CD4-positive, alpha-beta T cell treated with Interleukin-12 subunit alpha and Interleukin-12 subunit beta, for 1 hour (primary cell): ENCODE results near the gene TRPM4.
"Not testable (repeated sequence)": the region's sequence is repeated elsewhere in the genome, so short reads cannot be mapped to it uniquely, and the experiment has no call there.

Experiments
- DNase-seq: peaks from one replicate; pipeline ENCODE4 v3.0.0-alpha.2; 2020

The TRPM4 gene

GRCh38 chr19:49127674-49128544 lies 29.7 kb upstream of the TRPM4 start:
- DNase-seq = peak; percentile 96

GRCh38 chr19:49128545-49129237 lies 28.9 kb upstream of the TRPM4 start:
- no peak for DNase-seq

- DNase-seq = no peak
Observed at GRCh38 chr19:49129238-49129583, 28.4 kb upstream of the TRPM4 start.

- DNase-seq = no peak
Observed at GRCh38 chr19:49130325-49130724, 27.3 kb upstream of the TRPM4 start.

- DNase-seq = peak; percentile 46
Observed at GRCh38 chr19:49132974-49133609, 24.5 kb upstream of the TRPM4 start.

DNA sequence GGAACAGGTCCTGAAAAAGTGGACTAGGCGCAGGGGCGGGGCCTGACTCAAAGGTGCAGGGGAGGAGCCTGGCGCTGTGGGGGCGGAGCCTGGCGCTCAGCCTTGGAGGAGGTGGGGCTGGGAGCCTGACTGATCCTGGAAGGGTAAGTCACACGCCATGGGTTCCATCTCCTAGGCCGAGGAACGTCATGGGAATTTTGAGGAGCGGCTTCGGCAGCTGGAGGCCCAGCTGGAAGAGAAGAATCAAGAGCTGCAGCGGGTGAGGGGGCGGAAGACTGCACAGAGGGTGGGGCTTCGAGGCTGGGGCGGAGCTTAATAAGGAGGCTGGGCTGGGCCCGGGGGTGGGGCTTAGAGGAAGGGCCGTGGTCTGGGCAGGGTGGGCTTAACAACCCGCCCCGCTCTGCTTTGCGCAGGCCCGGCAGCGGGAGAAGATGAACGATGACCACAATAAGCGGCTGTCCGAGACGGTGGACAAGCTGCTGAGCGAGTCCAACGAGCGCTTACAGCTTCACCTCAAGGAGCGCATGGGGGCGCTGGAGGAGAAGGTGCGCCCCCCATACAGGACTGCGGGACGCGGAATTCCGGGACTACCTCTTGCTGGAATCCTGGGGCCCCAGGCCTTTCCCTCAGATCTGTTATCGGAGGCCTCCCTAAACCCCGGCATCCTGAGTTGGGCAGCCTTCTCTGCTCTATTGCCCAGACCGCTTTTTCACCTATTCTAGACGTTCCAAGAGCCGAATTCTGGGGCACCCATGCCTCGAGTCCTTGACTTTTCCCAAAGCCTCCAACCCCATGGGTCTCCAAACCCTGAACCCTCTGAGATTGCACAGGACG lies 23.8 kb upstream of the TRPM4 start:
- DNase-seq = peak; percentile 54

DNA sequence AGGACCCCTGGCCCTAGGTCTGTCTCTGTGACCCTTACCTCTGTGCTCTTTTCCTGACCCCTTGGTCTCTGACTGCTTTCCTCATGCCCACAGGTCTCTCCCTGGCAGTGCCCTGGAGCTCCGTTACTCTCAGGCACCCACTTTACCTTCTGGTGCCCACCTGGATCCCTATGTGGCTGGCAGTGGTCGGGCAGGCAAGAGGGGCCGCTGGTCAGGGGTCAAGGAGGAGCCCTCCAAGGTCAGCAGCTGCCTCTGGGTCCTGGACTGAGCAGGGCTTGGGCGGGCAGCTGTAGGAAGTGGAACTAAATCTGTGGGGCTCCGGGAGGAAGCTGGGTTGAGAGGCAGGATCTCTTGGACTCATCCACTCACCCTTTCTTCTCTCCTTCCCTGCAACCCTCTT lies 21.9 kb upstream of the TRPM4 start:
- DNase-seq = no peak

DNA sequence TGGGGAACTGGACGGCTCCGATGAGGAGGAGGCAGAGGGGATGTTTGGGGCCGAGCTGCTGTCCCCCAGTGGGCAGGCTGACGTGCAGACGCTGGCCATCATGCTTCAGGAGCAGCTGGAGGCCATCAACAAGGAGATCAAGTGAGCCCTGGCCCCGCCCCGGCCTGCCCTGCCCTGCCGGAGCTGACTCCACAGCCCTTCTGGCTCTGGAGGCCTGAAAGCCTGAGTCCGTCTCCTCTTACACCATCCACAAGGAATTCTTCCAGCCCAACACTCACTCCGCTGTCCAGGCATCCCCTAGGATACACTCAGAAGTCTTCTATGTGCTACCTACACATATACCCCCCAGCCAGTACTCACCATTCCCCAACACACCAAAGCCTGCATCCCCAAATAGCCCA lies 20.8 kb upstream of the TRPM4 start:
- no peak for DNase-seq

DNA sequence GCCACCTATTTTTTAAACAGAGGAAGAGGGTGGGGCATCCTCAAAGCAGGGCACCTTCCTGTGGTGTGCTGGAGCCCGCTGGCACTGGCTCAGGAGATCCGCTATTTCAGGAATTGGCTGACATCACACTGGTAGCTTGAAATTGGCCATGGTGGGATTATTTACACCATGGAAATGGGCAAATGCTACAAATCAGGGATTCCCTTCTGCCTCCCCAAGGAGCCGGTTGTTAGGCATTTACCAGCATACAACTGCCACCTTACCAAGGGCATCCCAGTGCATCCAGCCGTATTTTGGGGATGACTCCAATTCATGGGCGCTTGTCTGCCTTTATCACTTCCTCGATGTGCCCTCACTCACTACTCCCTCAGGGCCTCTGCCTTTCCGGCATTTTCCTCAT lies 16.6 kb upstream of the TRPM4 start:
- DNase-seq = no peak

- DNase-seq = no peak
Observed at GRCh38 chr19:49141352-49141751, 16.2 kb upstream of the TRPM4 start.

GRCh38 chr19:49142866-49143335 lies 14.7 kb upstream of the TRPM4 start:
- DNase-seq = peak; percentile 64

- peak; percentile 78 for DNase-seq
Observed at GRCh38 chr19:49145573-49146407, 11.8 kb upstream of the TRPM4 start.

GRCh38 chr19:49146408-49146770 lies 11.2 kb upstream of the TRPM4 start:
- not testable (repeated sequence) for DNase-seq

GRCh38 chr19:49148044-49148682 lies 9.4 kb upstream of the TRPM4 start:
- DNase-seq = no peak

- DNase-seq = peak; percentile 86
Observed at GRCh38 chr19:49148784-49149651, 8.6 kb upstream of the TRPM4 start.

- DNase-seq = no peak
Observed at GRCh38 chr19:49149652-49150105, 7.9 kb upstream of the TRPM4 start.

- peak; percentile 48 for DNase-seq
Observed at GRCh38 chr19:49150106-49150943, 7.3 kb upstream of the TRPM4 start.

- DNase-seq = no peak
Observed at GRCh38 chr19:49150944-49151243, 6.7 kb upstream of the TRPM4 start.
